ENCODE results near the gene SELENOO.

Gene SELENOO

GRCh38 chr22:50257041-50257440 is 56.2 kb downstream of the SELENOO start:
- no peak for DNase-seq

GRCh38 chr22:50257451-50258360 is 56.9 kb downstream of the SELENOO start:
- no peak for DNase-seq

- DNase-seq = no peak
Measured at GRCh38 chr22:50258361-50259292, 57.8 kb downstream of the SELENOO start.

GRCh38 chr22:50259302-50259701 is 58.5 kb downstream of the SELENOO start:
- no peak for DNase-seq

GRCh38 chr22:50260434-50260800 is 59.6 kb downstream of the SELENOO start:
- no peak for DNase-seq

- no peak for DNase-seq
Measured at GRCh38 chr22:50260801-50261614, 60.2 kb downstream of the SELENOO start.

- no peak for DNase-seq
Measured at GRCh38 chr22:50261615-50262459, 61.0 kb downstream of the SELENOO start, which contains the start of gene MAPK12. Gene MAPK12 (minus strand): TSS chr22:50261683. CDS start chr22:50261509, 174 bp downstream.

- no peak for DNase-seq
Measured at GRCh38 chr22:50262460-50262911, 61.7 kb downstream of the SELENOO start.

GRCh38 chr22:50262973-50263617 is 62.3 kb downstream of the SELENOO start:
- DNase-seq = no peak

- DNase-seq = no peak
Measured at GRCh38 chr22:50264104-50264745, 63.4 kb downstream of the SELENOO start.

- DNase-seq = no peak
Measured at GRCh38 chr22:50264946-50265669, 64.3 kb downstream of the SELENOO start.

- DNase-seq = no peak
Measured at GRCh38 chr22:50266994-50267393, 66.2 kb downstream of the SELENOO start.
